ENCODE results near the gene ANKRD23.
"Not testable (repeated sequence)": the region's sequence is repeated elsewhere in the genome, so short reads cannot be mapped to it uniquely, and the experiment has no call there.

The ANKRD23 gene

GRCh38 chr2:96807127-96807471 lies 36.7 kb downstream of the ANKRD23 start:
- no peaks in the 10 kb centered on the region for H3K27me3 ChIP-seq (ENCODE audit: insufficient read depth, poor library complexity, severe bottlenecking)
- H3K27ac ChIP-seq (ENCODE audit: poor library complexity, severe bottlenecking): no peak overlapping the region
- H3K4me1 ChIP-seq (ENCODE audit: insufficient read depth, poor library complexity, severe bottlenecking): no peaks in the 10 kb centered on the region
- DNase-seq (ENCODE audit: low spot score): no peak
- H3K9me3 ChIP-seq (ENCODE audit: severe bottlenecking): no peaks in the 10 kb centered on the region
- H3K36me3 ChIP-seq (ENCODE audit: low read depth): no peaks in the 10 kb centered on the region; the same call in 1 of the 2 replicates
- ATAC-seq (ENCODE audit: low read depth): no peak
- H3K4me3 ChIP-seq (ENCODE audit: severe bottlenecking): no peak overlapping the region
- no peak for TF ChIP-seq CTCF (IDR thresholded peaks at IDR 0.05; ENCODE audit: poor library complexity, severe bottlenecking)

DNA sequence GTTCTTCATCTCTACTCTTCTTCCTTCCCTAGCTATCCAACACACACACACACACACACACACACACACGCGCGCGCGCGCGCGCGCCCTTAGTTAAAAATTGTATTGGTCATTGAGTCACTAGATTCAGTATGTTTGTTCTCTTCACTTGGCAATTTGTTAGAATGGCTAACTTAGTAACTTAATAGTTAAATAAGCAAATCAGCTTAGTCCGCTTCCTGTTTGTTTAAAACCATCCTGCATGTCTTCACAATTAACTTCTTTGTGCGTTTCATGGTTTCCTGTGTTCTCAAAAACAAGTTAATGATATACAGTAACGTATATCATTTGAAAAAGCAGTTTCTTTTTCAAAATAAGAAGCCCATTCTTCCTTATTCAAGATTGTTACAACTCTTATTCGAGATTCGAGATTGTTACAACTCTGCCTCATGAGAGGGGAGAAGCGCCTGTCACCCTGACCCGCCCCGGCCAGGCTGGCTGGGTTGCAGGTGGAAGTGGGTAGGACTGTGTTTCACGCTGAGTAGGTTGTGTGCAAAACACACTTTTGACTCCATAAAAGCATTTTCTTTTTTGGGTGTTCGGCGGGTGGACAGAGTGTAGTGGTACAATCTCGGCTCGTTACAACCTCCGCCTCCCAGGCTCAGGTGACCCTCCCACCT lies 37.2 kb downstream of the ANKRD23 start:
- Histone ChIP-seq H3K27ac (ENCODE audit: poor library complexity, severe bottlenecking) (no peak overlapping the region), H3K27me3 (ENCODE audit: insufficient read depth, poor library complexity, severe bottlenecking) (no peaks in the 10 kb centered on the region), H3K36me3 (ENCODE audit: low read depth) (no peaks in the 10 kb centered on the region; the same call in 1 of the 2 replicates), H3K4me1 (ENCODE audit: insufficient read depth, poor library complexity, severe bottlenecking) (no peaks in the 10 kb centered on the region), H3K4me3 (ENCODE audit: severe bottlenecking) (no peak overlapping the region), H3K9me3 (ENCODE audit: severe bottlenecking) (no peaks in the 10 kb centered on the region)
- ATAC-seq (ENCODE audit: low read depth): no peak
- no peak for TF ChIP-seq CTCF (IDR thresholded peaks at IDR 0.05; ENCODE audit: poor library complexity, severe bottlenecking)
- DNase-seq (ENCODE audit: low spot score): no peak

- not testable (repeated sequence) for H3K4me1 ChIP-seq (ENCODE audit: insufficient read depth, poor library complexity, severe bottlenecking); ATAC-seq (ENCODE audit: low read depth); H3K9me3 ChIP-seq (ENCODE audit: severe bottlenecking); H3K27ac ChIP-seq (ENCODE audit: poor library complexity, severe bottlenecking); DNase-seq (ENCODE audit: low spot score); H3K27me3 ChIP-seq (ENCODE audit: insufficient read depth, poor library complexity, severe bottlenecking); H3K4me3 ChIP-seq (ENCODE audit: severe bottlenecking); H3K36me3 ChIP-seq (ENCODE audit: low read depth)
Measured at GRCh38 chr2:96805946-96806345, 37.9 kb downstream of the ANKRD23 start.

- no peak overlapping the region for H3K27ac ChIP-seq (ENCODE audit: poor library complexity, severe bottlenecking)
Measured at GRCh38 chr2:96804986-96805385, 38.8 kb downstream of the ANKRD23 start.

DNA sequence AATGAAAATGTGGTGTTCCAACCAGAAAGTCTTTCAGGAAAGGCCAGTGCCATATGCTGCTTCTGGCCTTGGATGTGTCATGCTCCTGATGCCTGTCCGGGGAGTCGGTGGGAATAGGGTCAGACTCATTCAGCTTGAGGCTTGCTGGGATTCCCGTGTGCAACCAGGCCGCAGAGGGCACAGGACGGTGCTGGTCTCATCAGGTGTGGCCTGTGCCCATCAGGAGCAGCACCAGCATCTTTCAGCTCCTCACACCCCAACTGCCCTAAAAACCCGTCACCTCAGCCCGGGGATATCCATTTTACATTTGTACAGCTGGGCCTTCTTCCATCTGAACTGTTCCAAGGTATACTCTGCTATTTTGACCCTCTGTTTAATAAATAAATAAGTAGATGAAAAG lies 41.1 kb downstream of the ANKRD23 start:
- H3K27ac ChIP-seq (ENCODE audit: poor library complexity, severe bottlenecking): no peak overlapping the region
- H3K36me3 ChIP-seq (ENCODE audit: low read depth): no peaks in the 10 kb centered on the region; the same call in 1 of the 2 replicates
- TF ChIP-seq CTCF (IDR thresholded peaks at IDR 0.05; ENCODE audit: poor library complexity, severe bottlenecking): no peak
- H3K27me3 ChIP-seq (ENCODE audit: insufficient read depth, poor library complexity, severe bottlenecking): no peaks in the 10 kb centered on the region
- DNase-seq (ENCODE audit: low spot score) (no peak), ATAC-seq (ENCODE audit: low read depth) (no peak)
- no peaks in the 10 kb centered on the region for H3K9me3 ChIP-seq (ENCODE audit: severe bottlenecking)
- H3K4me1 ChIP-seq (ENCODE audit: insufficient read depth, poor library complexity, severe bottlenecking): no peaks in the 10 kb centered on the region
- H3K4me3 ChIP-seq (ENCODE audit: severe bottlenecking): no peak overlapping the region

More at GRCh38 chr2:96804986-96805385, 38.8 kb downstream of the ANKRD23 start:
- DNase-seq (ENCODE audit: low spot score) (no peak), ATAC-seq (ENCODE audit: low read depth) (no peak)
- Histone ChIP-seq H3K4me1 (ENCODE audit: insufficient read depth, poor library complexity, severe bottlenecking) (no peaks in the 10 kb centered on the region), H3K36me3 (ENCODE audit: low read depth) (no peaks in the 10 kb centered on the region; the same call in 1 of the 2 replicates), H3K9me3 (ENCODE audit: severe bottlenecking) (no peaks in the 10 kb centered on the region), H3K27me3 (ENCODE audit: insufficient read depth, poor library complexity, severe bottlenecking) (no peaks in the 10 kb centered on the region), H3K4me3 (ENCODE audit: severe bottlenecking) (no peak overlapping the region)
- TF ChIP-seq CTCF (IDR thresholded peaks at IDR 0.05; ENCODE audit: poor library complexity, severe bottlenecking): no peak

All from RWPE2 (cell line).